Liver (tissue), 3 donors: ENCODE data around the gene HGS.

ENCODE experiments used
- EGR1 ChIP-seq, 2 donors: IDR thresholded peaks; 2 replicates each; pipeline ENCODE4 v1.6.1; 2016 to 2018; ENCODE audit warnings: antibody characterized with exemption in 2 of 2, low read depth in 2 of 2
- GABPA ChIP-seq, 2 donors: IDR thresholded peaks in 1 of 2; conservative IDR thresholded peaks in 1 of 2; 2 replicates each; pipeline ENCODE4 v1.6.1; 2016; ENCODE audit warnings: antibody characterized with exemption in 2 of 2, mild to moderate bottlenecking in 1 of 2, moderate library complexity in 1 of 2
- HNF4A ChIP-seq, 2 donors: conservative IDR thresholded peaks; 2 replicates each; pipeline ENCODE4 v1.6.1; 2016; ENCODE audit warnings: antibody characterized with exemption in 2 of 2, mild to moderate bottlenecking in 2 of 2
- JUND ChIP-seq, 2 donors: IDR thresholded peaks; 2 replicates each; pipeline ENCODE4 v1.6.1; 2016; ENCODE audit warnings: antibody characterized with exemption in 2 of 2
- RAD21 ChIP-seq, 2 donors: IDR thresholded peaks; 2 replicates each; pipeline ENCODE4 v1.6.1; 2016; ENCODE audit warnings: antibody characterized with exemption in 2 of 2, mild to moderate bottlenecking in 2 of 2
- SP1 ChIP-seq: IDR thresholded peaks from 2 replicates; pipeline ENCODE4 v1.6.1; 2018; ENCODE audit warnings: antibody characterized with exemption, mild to moderate bottlenecking
- TAF1 ChIP-seq: conservative IDR thresholded peaks from 2 replicates; pipeline ENCODE4 v1.6.1; 2016; ENCODE audit warnings: antibody characterized with exemption, mild to moderate bottlenecking
- YY1 ChIP-seq: IDR thresholded peaks from 2 replicates; pipeline ENCODE4 v1.6.1; 2016; ENCODE audit warnings: antibody characterized with exemption, mild to moderate bottlenecking
- TF ChIP-seq, protein P1 (sequence below): fragments of 150-350 bp; IDR thresholded peaks from 2 replicates; pipeline ENCODE4 v1.5.1; 2017; ENCODE audit warnings: improper control_type of control experiment, low read depth, low read length; ENCODE audit not compliant: missing input control
- TF ChIP-seq, protein P2 (sequence below): IDR thresholded peaks from 2 replicates; pipeline ENCODE4 v1.6.1; 2016; ENCODE audit warnings: antibody characterized with exemption
- TF ChIP-seq, protein P3 (sequence below): IDR thresholded peaks from 2 replicates; pipeline ENCODE4 v1.6.1; 2016; ENCODE audit warnings: antibody characterized with exemption
- TF ChIP-seq, protein P4 (sequence below): IDR thresholded peaks from 2 replicates; pipeline ENCODE4 v1.6.1; 2016; ENCODE audit warnings: antibody characterized with exemption, mild to moderate bottlenecking
- donor health status: healthy.
- donor health status: healthy.

DNA sequence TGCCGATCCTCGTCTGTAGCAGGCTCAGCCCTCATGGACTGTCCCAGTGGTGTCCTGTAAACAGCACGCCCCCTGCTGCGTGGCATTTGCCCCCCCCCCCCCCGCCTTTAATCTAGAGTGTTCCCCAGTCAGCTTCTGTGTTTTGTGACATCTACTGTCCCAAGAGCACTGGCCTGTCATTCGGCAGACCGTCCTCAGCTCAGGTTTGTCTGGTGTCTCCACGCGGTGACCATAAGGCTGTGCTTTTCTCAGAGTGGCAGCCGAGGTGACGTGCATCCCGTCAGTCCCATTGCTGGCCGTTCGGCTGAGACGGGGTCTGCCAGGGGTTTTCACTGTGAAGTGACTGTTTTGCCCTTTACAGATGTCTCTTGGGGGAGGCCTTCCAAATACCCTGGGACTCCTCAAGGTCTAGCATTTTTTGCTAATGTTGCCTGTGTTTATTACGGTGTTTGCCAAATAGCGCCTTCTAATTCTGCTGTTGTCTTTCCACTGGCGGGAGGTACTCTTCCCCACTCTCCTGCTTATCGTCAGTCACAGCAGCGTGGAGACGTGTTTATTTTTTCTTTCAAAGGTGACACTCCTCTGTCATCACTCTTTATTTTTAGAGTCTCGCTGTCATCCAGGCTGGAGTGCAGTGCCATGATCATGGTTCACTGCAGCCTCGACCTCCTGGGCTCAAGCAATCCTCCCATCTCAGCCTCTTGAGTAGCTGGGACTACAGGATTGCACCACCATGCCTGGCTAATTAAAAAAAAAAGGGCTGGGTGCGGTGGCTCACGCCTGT is 13.6 kb downstream of the HGS start:
- TF ChIP-seq, protein P1, sequence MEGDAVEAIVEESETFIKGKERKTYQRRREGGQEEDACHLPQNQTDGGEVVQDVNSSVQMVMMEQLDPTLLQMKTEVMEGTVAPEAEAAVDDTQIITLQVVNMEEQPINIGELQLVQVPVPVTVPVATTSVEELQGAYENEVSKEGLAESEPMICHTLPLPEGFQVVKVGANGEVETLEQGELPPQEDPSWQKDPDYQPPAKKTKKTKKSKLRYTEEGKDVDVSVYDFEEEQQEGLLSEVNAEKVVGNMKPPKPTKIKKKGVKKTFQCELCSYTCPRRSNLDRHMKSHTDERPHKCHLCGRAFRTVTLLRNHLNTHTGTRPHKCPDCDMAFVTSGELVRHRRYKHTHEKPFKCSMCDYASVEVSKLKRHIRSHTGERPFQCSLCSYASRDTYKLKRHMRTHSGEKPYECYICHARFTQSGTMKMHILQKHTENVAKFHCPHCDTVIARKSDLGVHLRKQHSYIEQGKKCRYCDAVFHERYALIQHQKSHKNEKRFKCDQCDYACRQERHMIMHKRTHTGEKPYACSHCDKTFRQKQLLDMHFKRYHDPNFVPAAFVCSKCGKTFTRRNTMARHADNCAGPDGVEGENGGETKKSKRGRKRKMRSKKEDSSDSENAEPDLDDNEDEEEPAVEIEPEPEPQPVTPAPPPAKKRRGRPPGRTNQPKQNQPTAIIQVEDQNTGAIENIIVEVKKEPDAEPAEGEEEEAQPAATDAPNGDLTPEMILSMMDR = no peak
- TF ChIP-seq, protein P2, sequence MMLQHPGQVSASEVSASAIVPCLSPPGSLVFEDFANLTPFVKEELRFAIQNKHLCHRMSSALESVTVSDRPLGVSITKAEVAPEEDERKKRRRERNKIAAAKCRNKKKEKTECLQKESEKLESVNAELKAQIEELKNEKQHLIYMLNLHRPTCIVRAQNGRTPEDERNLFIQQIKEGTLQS = no peak
- TF ChIP-seq, protein P3, sequence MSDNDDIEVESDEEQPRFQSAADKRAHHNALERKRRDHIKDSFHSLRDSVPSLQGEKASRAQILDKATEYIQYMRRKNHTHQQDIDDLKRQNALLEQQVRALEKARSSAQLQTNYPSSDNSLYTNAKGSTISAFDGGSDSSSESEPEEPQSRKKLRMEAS = no peak
- TF ChIP-seq GABPA (IDR thresholded peaks at IDR 0.05 in 1 of 2, conservative IDR thresholded peaks at IDR 0.05 in 1 of 2) (no peak), TAF1 (no peak), RAD21 (IDR thresholded peaks at IDR 0.05) (no peak), JUND (IDR thresholded peaks at IDR 0.05) (no peak), HNF4A (conservative IDR thresholded peaks at IDR 0.05) (no peak), EGR1 (IDR thresholded peaks at IDR 0.05; ENCODE audit: low read depth in 2 of 2) (no peak), SP1 (no peak), YY1 (no peak)
- TF ChIP-seq, protein P4, sequence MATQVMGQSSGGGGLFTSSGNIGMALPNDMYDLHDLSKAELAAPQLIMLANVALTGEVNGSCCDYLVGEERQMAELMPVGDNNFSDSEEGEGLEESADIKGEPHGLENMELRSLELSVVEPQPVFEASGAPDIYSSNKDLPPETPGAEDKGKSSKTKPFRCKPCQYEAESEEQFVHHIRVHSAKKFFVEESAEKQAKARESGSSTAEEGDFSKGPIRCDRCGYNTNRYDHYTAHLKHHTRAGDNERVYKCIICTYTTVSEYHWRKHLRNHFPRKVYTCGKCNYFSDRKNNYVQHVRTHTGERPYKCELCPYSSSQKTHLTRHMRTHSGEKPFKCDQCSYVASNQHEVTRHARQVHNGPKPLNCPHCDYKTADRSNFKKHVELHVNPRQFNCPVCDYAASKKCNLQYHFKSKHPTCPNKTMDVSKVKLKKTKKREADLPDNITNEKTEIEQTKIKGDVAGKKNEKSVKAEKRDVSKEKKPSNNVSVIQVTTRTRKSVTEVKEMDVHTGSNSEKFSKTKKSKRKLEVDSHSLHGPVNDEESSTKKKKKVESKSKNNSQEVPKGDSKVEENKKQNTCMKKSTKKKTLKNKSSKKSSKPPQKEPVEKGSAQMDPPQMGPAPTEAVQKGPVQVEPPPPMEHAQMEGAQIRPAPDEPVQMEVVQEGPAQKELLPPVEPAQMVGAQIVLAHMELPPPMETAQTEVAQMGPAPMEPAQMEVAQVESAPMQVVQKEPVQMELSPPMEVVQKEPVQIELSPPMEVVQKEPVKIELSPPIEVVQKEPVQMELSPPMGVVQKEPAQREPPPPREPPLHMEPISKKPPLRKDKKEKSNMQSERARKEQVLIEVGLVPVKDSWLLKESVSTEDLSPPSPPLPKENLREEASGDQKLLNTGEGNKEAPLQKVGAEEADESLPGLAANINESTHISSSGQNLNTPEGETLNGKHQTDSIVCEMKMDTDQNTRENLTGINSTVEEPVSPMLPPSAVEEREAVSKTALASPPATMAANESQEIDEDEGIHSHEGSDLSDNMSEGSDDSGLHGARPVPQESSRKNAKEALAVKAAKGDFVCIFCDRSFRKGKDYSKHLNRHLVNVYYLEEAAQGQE = no peak
